ENCODE measurements around the gene GRAMD1B. TPM values are rescaled to one million over a fixed set of nuclear protein-coding genes. Genes with fewer than 3 reads are reported as not detected.
A peak's percentile ranks its signal among the peaks of the same experiment; 100 is the strongest.

The GRAMD1B gene
- total RNA-seq, 4 donors from 2014 or later, result 0.08 to 0.64 (median 0.42) TPM

DNA sequence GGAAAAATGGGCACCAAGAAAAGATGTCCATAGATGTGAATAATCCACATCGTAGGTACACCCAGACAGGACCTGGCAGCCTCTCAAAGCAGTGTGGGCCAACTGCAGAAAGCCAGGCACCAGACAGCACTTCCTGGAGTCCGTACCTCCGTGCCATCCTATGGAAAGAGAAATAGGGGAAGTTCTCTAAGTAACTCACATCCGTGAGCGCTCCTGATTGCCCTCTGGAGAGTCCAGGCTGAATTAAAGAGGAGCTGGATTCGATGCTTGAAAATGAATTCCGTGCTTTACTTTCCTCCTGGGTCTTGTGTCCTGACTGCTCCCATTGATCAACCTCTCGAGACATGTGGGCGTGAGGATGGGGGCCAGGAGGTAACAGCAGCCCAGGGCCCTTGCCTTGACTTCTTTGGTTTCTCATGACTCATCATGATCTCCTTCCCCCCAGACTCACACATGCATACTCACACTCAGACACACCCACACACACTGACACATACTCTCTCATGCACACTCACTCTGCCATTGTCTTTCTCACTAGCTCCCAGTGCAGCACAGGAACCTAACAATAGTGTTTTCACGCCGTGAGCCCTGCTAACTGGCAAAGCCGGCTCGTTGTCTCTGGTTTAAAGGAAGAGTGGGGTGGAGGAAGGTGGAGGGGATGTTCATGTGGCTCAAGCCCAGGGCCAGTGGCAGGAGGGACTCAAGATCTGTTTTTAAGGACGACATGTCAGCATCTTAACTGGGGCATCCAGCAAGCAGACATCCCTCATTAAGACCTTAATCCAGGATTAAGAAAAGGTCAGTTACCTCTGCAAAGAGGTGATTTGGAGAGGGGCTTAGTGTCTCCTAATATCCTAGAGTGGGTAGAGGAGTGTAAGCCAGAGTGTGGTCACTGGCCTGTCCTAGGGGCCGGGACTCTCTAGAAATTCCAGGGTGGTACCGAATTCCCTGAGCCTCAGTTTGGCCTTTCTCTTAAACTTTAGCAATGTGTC, 120.2 kb downstream of the GRAMD1B start:
- TF ChIP-seq, protein P1, sequence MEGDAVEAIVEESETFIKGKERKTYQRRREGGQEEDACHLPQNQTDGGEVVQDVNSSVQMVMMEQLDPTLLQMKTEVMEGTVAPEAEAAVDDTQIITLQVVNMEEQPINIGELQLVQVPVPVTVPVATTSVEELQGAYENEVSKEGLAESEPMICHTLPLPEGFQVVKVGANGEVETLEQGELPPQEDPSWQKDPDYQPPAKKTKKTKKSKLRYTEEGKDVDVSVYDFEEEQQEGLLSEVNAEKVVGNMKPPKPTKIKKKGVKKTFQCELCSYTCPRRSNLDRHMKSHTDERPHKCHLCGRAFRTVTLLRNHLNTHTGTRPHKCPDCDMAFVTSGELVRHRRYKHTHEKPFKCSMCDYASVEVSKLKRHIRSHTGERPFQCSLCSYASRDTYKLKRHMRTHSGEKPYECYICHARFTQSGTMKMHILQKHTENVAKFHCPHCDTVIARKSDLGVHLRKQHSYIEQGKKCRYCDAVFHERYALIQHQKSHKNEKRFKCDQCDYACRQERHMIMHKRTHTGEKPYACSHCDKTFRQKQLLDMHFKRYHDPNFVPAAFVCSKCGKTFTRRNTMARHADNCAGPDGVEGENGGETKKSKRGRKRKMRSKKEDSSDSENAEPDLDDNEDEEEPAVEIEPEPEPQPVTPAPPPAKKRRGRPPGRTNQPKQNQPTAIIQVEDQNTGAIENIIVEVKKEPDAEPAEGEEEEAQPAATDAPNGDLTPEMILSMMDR (IDR thresholded peaks at IDR 0.05), result no peak
- TF ChIP-seq POLR2AphosphoS5 (IDR thresholded peaks at IDR 0.05), result no peak
- no peak for TF ChIP-seq EP300 (IDR thresholded peaks at IDR 0.05)
- no peak for TF ChIP-seq POLR2A (IDR thresholded peaks at IDR 0.05)
- Histone ChIP-seq H3K27me3 (no peaks in the 10 kb centered on the region), H3K4me3 (no peak overlapping the region), H3K36me3 (no peaks in the 10 kb centered on the region), H3K9me3 (no peaks in the 10 kb centered on the region), H3K4me1 (peaks cover 1% of the 10 kb centered on the region), H3K27ac (no peak overlapping the region)
- peak in 1 of 2 donors; percentile 54 for DNase-seq (ENCODE audit: low spot score in 2 of 2)
- WGBS, result 78% methylated on average over 16 of the region's 16 CpGs

DNA sequence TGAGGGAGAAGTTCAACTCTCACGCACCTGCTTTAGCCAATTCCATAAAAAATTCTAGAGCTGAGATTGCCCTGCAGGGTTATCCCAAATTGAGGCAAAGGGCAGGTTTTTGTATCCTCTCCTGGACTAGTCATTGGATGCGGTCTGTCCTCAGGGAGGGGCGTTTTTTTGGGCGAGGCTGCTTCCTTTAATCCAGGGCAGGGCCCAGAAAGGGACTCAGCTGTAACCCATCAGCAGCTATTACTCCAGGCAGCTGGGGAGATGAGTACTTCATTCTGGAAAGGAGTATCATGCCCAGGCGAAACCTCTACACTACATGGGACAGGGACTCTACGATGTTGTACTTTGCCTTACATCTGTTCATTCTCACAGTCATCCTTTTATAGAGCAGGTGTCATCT, 121.0 kb downstream of the GRAMD1B start:
- Histone ChIP-seq H3K4me3 (no peak overlapping the region), H3K9me3 (no peaks in the 10 kb centered on the region), H3K4me1 (no peaks in the 10 kb centered on the region), H3K27me3 (no peaks in the 10 kb centered on the region), H3K36me3 (no peaks in the 10 kb centered on the region), H3K27ac (no peak overlapping the region)
- TF ChIP-seq, protein P1 (IDR thresholded peaks at IDR 0.05), result no peak
- TF ChIP-seq EP300 (IDR thresholded peaks at IDR 0.05) (no peak), POLR2AphosphoS5 (IDR thresholded peaks at IDR 0.05) (no peak), POLR2A (IDR thresholded peaks at IDR 0.05) (no peak)
- peak in 1 of 2 donors; percentile 45 for DNase-seq (ENCODE audit: low spot score in 2 of 2)
- 79% methylated on average over 6 of the region's 6 CpGs for WGBS

DNA sequence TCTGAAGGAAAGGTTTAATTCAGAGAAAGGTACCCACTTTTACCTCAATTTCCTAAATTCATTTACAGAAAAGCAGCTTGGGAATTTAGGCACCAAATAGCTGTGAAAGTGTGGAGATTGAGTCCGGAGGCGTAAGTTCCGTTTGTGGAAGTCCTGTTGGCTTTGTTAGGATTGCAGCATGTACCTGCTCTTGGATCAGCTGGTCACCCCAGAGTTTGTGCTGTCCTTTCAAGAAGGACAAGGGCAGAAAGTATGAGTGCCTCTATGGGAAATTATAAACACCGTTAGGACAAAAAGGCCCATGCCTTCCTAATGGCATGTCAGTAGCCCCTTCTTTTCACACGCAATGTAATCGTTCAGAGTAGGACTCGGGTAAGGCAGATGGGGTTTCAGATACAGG, 126.6 kb downstream of the GRAMD1B start:
- Histone ChIP-seq H3K4me1 (peaks cover 26% of the 10 kb centered on the region), H3K27me3 (no peaks in the 10 kb centered on the region), H3K36me3 (no peaks in the 10 kb centered on the region), H3K27ac (no peak overlapping the region), H3K9me3 (no peaks in the 10 kb centered on the region), H3K4me3 (no peak overlapping the region)
- no peak for TF ChIP-seq EP300 (IDR thresholded peaks at IDR 0.05)
- no peak for TF ChIP-seq POLR2AphosphoS5 (IDR thresholded peaks at IDR 0.05)
- TF ChIP-seq, protein P1 (IDR thresholded peaks at IDR 0.05), result no peak
- TF ChIP-seq POLR2A (IDR thresholded peaks at IDR 0.05), result no peak
- DNase-seq (ENCODE audit: low spot score in 2 of 2), result no peak
- 90% methylated on average over 7 of the region's 7 CpGs for WGBS

DNA sequence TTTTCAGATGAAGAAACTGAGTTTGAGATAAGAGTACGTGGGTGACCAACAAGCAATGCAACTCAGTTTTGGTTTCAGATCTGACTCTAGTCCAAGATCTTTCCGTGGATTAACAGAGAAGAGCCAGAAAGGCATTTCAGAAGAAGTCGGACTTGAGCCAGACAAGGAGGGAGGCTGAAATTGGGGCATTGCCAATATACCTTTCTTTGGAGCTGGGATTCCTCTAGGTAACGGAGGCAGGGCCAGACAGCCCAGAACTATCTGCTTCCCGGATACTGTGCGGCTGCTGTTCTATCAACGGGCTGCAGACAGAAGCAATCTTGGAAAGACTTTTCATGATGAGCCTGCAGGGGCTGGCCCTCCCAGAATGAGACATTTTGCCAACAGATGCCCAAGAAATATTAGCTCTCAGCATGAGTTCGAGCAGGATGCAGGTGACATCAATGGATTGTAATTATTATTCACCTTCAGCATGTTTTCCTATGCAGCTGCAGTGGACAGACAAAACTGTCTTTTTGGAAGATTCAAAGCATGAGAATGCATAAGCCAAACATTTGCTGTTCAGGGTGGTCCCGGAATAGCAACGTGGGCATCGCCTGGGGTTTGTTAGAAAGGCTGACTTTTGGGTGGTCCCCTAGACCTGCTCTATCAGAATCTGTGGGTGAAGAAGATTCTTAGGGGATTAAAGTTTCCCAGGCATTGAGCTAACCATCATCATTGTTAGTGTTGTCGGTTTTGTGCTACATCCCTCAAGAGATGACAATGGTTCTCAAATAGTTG, 128.7 kb downstream of the GRAMD1B start:
- Histone ChIP-seq H3K36me3 (no peaks in the 10 kb centered on the region), H3K9me3 (no peaks in the 10 kb centered on the region), H3K27ac (no peak overlapping the region), H3K4me3 (no peak overlapping the region), H3K27me3 (no peaks in the 10 kb centered on the region), H3K4me1 (peaks cover 28% of the 10 kb centered on the region)
- WGBS, result 49% methylated on average over 12 of the region's 12 CpGs
- peak in 1 of 2 donors; percentile 41 for DNase-seq (ENCODE audit: low spot score in 2 of 2)
- TF ChIP-seq POLR2A (IDR thresholded peaks at IDR 0.05) (no peak), EP300 (IDR thresholded peaks at IDR 0.05) (no peak), POLR2AphosphoS5 (IDR thresholded peaks at IDR 0.05) (no peak)
- TF ChIP-seq, protein P1 (IDR thresholded peaks at IDR 0.05), result no peak

Measured in suprapubic skin (tissue), 4 donors.